ENCODE results near the gene POGK.

Gene POGK

GRCh38 chr1:166903232-166903631 lies 64.0 kb downstream of the POGK start:
- no peak for DNase-seq (ENCODE audit: low read depth in 2 of 2)

GRCh38 chr1:166905136-166905535 lies 65.9 kb downstream of the POGK start:
- DNase-seq (ENCODE audit: low read depth in 2 of 2) = no peak

- no peak for DNase-seq (ENCODE audit: low read depth in 2 of 2)
Observed at GRCh38 chr1:166905900-166906299, 66.6 kb downstream of the POGK start.

Measured in stimulated activated CD4-positive, alpha-beta T cell treated with anti-CD3 and anti-CD28 coated beads, Interleukin-1b, Interleukin-23, amount 100 ng/mL, for 1 hour (primary cell).